WERI-Rb-1 (cell line): ENCODE data around the gene ZSWIM8.

Experiments
- DNase-seq: peaks from one replicate; pipeline ENCODE4 v3.0.0-alpha.2; 2020
- H3K27ac ChIP-seq: fragments of 250-450 bp; sonication (Bioruptor Pico); 2 replicates; pipeline ENCODE4 v1.5.1; 2020; ENCODE audit warnings: mild to moderate bottlenecking, moderate library complexity
- H3K27me3 ChIP-seq: fragments of 250-450 bp; sonication (Bioruptor Pico); 2 replicates; pipeline ENCODE4 v1.5.1; 2021; ENCODE audit warnings: mild to moderate bottlenecking, low read depth, moderate library complexity; ENCODE audit not compliant: insufficient read depth, severe bottlenecking
- H3K36me3 ChIP-seq: fragments of 250-450 bp; sonication (Bioruptor Pico); 2 replicates; pipeline ENCODE4 v1.5.1; 2020; ENCODE audit warnings: mild to moderate bottlenecking, moderate library complexity
- H3K4me3 ChIP-seq: 2 replicates; pipeline ENCODE4 v1.5.1; 2011; ENCODE audit warnings: low read depth, mild to moderate bottlenecking, control low read depth, low read length
- H3K9me3 ChIP-seq: fragments of 250-450 bp; sonication (Bioruptor Pico); 2 replicates; pipeline ENCODE4 v1.5.1; 2021; ENCODE audit warnings: mild to moderate bottlenecking, moderate library complexity; ENCODE audit not compliant: severe bottlenecking
- CTCF ChIP-seq: IDR thresholded peaks from 2 replicates; pipeline ENCODE4 v1.5.1; 2011; ENCODE audit warnings: low read depth, mild to moderate bottlenecking, control low read depth, inconsistent platforms, low read length

Gene ZSWIM8

GRCh38 chr10:73816917-73817729 lies 31.7 kb downstream of the ZSWIM8 start:
- Histone ChIP-seq H3K36me3 (peaks cover 35% of the 10 kb centered on the region), H3K27me3 (no peaks in the 10 kb centered on the region), H3K27ac (no peak overlapping the region), H3K4me3 (no peak overlapping the region), H3K9me3 (no peaks in the 10 kb centered on the region)
- no peak for DNase-seq
- TF ChIP-seq CTCF, result no peak

GRCh38 chr10:73817826-73818225 lies 32.4 kb downstream of the ZSWIM8 start:
- Histone ChIP-seq H3K27ac (no peak overlapping the region), H3K27me3 (no peaks in the 10 kb centered on the region), H3K36me3 (peaks cover 32% of the 10 kb centered on the region), H3K4me3 (no peak overlapping the region), H3K9me3 (no peaks in the 10 kb centered on the region)
- no peak for TF ChIP-seq CTCF
- DNase-seq, result no peak

DNA sequence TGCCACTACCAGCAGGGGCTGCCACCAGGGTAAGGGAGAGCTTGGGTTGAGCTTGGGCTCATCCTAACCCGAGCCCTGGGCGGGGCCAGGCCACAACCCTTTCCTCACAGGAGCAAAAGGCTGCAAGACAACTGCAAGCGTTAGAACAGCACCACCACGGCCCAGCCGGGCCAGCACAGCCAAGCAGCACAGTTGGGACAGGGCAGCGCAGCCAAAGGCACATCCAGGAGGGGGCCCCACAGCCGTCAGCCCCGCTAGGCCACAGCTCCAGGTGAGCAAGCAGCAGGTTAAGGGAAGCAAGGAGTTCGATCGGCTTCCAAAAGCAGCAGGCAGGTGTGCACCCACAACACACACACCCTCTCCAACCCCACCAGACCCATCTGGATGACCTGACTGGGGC lies 33.0 kb downstream of the ZSWIM8 start:
- Histone ChIP-seq H3K27me3 (no peaks in the 10 kb centered on the region), H3K4me3 (no peak overlapping the region), H3K36me3 (peaks cover 32% of the 10 kb centered on the region), H3K9me3 (no peaks in the 10 kb centered on the region), H3K27ac (no peak overlapping the region)
- DNase-seq, result no peak
- TF ChIP-seq CTCF, result peak; percentile 37; the same call in 1 of the 2 replicates

GRCh38 chr10:73819081-73819480 lies 33.7 kb downstream of the ZSWIM8 start:
- no peak for DNase-seq
- peaks cover 34% of the 10 kb centered on the region for H3K36me3 ChIP-seq
- H3K9me3 ChIP-seq, result no peaks in the 10 kb centered on the region
- no peak overlapping the region for H3K4me3 ChIP-seq
- H3K27me3 ChIP-seq, result no peaks in the 10 kb centered on the region
- TF ChIP-seq CTCF, result no peak
- no peak overlapping the region for H3K27ac ChIP-seq

DNA sequence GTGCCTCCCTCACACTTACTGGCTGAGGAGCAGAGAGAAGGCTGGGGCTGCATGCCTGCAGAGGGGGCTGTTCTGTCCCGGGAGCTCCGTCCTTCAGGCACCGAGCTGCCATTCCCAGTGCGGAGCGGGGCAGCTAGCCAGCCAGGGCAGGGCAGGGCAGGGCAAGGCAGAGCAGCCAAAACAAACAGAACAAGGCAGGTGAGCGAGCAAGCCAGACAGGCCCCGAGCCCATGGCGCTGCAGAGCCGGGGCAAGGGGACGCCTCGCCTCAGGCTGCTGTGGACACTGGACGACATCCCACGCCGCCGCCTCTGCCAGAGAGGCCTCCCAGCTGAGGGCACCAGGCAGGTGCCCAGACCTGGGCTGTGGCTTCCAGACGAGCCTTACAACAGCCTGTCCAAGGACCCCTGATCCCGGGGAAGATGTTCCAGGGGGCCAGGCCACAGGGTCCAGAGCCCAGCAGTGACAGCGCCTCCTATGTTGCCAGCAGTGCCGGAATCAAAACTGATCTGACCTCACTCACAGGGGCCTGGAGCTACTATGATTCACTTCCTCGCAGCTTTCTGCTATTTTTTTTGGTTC lies 34.2 kb downstream of the ZSWIM8 start:
- Histone ChIP-seq H3K9me3 (no peaks in the 10 kb centered on the region), H3K4me3 (no peak overlapping the region), H3K36me3 (peaks cover 32% of the 10 kb centered on the region), H3K27ac (no peak overlapping the region), H3K27me3 (no peaks in the 10 kb centered on the region)
- TF ChIP-seq CTCF, result no peak
- no peak for DNase-seq

GRCh38 chr10:73823391-73823790 lies 38.0 kb downstream of the ZSWIM8 start:
- H3K4me3 ChIP-seq, result no peak overlapping the region
- no peak overlapping the region for H3K27ac ChIP-seq
- no peak for DNase-seq
- peaks cover 33% of the 10 kb centered on the region for H3K36me3 ChIP-seq
- H3K27me3 ChIP-seq, result no peaks in the 10 kb centered on the region
- no peaks in the 10 kb centered on the region for H3K9me3 ChIP-seq
- TF ChIP-seq CTCF, result no peak
